Activated T-helper 9 cell treated with anti-CD3 and anti-CD28 coated beads, Interleukin-2, amount 50 U/mL, for 16 hours (primary cell): ENCODE results near the gene CNKSR2.

Experiments
- DNase-seq: peaks from one replicate; pipeline ENCODE4 v3.0.0-alpha.2; 2020; ENCODE audit warnings: low read depth

Gene CNKSR2

DNA sequence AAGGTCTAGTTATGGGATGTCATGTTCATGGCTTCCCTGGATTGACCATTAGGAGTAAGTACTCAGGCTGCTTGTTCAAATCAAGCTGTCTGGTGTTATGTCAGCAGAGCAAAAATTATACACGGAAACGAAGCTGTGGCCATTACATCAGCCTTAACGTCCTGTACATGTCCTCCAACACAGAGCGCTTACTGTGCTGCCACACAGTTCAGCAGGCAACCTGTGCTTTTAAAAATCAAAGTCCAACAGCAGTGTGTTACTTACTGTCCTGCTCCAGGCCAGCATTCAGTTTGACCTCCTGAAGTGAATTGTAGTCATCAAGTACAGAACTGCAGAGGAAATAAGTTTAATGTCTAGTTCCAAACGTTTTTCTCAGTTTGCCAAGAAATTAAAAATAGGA is 237.9 kb downstream of the CNKSR2 start:
- DNase-seq, result no peak

DNA sequence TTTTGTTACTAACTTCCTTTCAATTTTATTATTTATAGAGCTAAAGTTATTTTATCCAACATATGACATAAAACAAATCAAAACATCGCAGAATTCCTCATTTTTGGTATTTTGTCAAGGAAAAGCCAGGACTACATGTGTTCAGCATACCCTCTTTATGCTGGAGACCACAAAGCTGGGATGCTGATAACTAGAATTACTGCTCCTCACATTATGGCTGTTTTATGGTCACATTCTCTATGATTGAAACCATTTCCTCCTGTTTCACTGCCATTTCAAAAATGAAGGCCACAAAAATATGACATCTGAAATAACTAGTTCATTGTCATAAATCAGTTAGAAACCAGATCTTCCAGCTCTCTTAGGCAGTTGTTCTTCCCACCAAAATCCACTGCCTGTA is 242.2 kb downstream of the CNKSR2 start:
- no peak for DNase-seq

DNA sequence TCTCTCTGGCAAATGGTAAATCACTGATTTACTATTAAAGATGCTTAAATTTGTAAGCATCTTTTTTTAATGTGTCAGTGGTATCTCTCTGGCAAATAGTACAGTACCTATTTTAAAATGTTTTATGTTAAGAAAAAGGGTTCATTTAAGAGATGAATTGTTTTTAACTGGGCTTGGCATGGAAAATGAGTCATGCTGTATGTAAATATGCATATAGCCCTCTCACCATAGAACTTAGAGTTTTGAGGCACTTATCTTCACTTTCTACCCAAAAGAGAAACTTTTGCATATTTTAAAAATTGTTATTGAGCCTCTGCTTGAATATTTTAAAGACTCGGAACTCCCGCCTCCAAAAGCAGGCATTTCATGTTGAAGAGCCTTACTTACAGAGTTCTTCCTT is 246.0 kb downstream of the CNKSR2 start:
- DNase-seq, result no peak

DNA sequence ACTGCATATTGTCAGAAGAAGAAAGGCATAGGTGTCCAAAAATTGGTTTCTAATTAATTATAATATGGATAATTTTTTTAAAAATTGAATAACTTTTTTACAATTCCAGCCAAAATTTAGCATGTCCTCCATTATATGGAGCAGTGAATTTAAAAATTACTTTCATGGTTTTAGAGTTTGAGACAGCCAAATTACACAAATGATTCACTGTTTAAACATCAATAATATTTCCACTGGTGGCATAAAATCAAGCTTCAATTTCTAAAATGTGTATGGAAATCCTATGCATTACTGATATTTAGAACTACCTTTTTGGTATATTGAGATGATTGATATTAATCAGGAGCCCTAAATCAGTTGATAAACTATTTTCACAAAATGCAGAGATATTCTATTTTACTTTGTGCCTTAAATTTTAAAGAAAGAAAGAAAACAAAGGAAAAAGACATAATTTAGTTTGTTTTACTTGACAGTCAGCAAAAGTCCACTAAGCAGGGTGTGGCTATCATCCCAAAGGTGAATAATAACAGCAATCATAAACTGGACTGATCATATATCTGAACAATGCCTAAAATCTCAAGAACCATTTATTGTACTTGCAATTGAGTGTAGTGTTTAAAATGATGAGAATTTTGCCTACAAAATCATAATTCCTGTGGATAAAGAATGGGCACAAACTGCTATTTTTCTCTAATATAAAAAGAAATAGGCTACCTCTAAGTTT is 249.7 kb downstream of the CNKSR2 start:
- no peak for DNase-seq

DNA sequence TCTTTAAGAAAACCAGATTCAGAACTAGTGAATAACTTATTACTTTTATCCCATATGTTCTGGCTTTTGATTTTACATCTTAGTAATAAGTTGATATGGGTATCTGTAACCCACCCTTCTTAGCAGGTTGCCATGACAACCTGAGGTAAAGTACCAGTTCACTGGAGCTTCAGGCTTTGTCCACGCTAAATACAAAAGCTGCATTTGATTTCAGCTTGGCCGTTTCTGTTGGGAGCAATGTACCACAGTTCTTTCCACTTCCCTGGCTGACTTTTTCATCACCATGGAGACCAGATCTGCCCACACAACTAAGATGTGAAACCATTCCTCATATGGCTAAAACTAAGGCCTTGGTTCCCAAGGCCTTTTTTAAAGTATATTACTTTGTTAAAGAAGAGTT is 257.8 kb downstream of the CNKSR2 start:
- no peak for DNase-seq

DNA sequence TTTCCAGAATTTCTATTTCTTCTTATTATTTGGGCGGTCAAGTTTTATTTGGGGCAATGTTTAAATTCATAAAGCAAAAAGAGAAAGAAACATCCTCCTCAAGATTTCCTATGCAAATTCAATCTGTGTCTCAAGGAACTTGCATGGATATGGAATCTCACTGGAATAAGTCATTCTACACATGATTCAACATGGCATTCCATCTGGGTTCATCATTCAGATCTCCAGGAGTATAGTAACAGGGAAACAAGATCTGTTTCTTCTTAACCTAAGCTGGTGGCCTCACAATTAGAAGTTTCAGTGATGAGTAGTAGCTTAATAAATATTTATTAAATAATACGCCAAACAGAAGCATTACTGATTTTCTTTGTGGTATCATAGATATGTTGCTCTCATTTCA is 264.1 kb downstream of the CNKSR2 start:
- no peak for DNase-seq

DNA sequence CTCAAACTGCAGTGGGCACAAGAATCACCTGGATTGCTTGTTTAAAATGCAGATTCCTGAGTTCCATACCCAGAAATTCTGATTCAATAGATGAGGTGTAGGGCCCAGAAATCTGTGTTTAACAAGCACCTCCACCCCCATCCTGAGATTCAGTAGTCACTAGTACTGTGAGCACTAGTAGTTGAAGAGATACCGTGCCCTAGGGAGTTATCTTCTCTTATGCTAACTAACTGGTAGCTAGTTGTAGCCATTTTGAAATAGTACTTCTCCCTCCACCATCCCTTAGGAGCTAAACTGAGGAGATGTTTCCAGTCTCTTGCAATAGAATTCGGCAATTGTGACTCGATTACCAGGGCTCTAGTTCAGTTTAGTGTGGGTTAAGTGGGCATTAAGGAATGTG is 265.6 kb downstream of the CNKSR2 start:
- no peak for DNase-seq

DNA sequence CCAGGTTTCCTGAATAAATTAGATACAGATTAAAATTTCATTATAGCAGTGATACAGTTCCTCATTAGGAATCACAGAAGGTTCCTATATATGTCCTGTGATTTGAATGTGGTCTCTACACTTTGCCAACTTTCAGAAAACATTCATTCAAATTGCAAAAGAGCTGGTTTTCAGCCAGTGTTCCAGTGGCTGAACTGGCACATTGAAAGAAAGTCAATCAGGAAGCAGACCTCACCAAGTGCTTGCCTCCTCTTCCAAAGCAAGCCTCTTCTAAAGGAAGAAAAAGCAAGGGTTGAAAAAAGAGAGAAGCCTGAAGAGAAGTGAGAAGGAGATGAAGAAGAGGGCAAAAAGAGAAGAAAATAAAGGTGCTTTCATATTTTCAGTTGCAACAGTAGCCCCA is 271.2 kb downstream of the CNKSR2 start:
- no peak for DNase-seq

DNA sequence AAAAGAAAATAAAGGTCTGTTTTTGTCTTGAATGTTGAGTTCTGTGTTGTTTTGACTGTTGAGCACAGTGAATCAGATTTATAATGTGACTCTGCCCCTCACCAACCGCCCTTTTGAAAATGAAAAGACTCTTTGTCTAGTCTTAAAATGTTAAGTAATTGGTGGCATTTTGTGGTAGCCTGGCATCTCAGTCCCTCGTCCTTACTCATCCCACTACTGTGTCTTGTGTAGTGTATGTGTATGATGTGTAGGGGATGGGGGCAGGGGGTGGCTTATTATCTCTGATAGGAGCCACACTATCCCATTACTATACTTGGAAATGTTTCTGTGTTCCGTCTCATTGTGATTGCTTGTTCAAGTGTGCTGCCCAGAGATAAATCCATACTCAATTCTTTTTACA is 271.7 kb downstream of the CNKSR2 start:
- no peak for DNase-seq

DNA sequence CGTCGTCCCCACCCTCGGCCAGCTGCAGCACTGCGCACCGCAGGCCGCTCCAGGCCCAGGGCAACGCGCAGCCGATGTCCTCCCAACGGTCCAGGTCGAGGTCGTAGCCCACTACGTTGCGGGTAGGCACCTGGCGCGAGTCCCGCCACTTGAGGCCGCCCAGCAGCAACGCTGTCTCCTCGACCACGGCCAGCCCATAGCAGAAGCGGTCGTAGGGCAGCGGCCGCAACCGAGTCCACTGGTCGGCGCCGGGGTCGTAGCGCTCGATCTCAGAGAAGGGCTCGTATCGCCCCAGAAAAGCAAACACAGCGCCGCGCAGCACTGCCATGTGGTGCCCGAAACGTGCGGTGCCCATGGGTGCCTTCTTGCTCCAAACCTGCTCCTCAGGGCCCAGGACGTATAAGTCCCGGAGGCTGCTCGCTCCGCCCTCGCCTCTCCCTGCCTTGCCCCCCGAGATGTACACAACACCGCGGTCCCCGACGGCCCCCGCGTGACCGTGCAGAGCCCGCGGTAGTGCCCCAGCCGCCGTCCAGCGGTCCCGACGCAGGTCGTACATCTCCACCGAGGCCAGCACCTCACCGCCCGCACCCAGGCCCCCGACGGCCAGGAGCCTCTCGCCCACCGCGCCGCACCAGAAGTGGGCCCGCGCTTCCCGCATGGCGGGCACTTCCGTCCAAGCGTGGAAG is 281.8 kb downstream of the CNKSR2 start:
- DNase-seq, result no peak

DNA sequence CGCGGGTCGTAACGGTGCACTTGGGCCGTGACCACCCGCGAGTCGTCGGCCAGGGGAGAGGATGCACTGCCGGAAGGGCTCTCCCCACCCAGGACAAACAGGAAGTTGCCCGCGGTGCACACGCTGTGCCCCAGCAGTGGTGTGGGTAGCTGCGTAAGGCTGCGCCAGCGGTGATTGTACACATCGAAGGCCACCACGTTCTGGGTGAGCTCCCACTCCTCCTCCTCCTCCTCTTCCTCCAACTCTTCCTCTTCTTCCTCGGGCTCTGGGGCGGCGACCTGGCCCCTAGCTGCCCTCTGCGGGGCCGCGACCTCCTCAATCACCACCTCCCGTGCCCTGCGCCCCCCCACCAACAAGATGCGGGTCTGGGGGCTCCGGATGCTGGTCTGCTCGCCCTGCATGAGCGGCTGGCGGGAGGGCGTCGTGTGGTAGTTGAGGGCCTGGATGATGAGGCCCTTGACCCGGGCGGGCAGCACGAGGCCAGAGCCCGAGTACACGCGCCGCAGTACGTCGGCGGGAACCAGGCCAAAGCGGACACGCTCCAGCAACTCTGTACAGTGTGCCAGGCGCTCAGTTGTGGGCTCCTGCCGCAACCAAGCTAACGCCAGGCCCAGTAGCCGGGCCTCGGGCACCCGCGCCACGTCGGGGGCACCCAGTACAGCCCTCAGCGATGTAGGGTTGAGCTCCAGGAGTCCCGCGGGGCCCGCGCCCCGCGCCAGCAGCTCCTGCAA is 282.5 kb downstream of the CNKSR2 start:
- no peak for DNase-seq

DNA sequence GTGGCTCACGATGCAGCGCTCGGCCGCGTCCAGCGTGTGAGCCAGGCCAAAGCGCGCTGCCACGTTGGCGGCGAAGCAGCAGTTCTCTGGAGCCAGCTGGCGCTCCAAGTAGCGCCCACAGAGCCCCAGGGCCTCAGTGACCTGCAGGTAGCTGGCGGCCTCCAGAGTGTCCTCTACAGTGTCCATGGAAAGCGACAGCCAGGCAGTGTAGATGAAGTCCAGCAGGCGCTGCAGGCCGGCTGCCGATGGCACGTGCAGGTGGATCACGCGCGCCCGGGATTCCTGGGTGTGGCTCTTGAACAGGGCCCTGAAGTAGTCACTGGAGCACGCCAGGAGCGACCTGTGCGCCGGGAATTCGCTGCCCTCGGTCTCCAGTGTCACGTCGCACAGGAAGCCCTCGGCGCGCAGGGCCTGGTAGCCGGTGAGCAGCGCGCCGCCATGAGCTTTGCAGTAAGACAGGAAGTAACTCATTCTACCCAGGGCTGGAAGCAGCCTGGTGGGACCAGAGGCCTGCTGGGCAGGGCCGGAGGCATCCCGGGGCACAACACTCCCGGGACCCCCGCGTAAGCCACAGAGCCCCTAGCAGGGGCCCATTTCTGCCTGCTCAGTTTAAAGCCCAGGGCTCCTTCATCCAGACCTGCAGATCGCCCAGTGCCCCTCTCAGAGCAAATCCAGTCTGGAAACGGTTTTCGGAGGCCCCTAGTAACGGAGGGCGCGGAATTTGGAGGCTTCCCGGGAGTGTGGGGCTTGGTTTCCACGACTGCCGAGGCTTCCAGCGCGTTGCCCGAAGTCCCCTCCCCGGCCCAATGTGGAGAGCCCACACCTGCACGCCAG is 283.3 kb downstream of the CNKSR2 start:
- no peak for DNase-seq

DNA sequence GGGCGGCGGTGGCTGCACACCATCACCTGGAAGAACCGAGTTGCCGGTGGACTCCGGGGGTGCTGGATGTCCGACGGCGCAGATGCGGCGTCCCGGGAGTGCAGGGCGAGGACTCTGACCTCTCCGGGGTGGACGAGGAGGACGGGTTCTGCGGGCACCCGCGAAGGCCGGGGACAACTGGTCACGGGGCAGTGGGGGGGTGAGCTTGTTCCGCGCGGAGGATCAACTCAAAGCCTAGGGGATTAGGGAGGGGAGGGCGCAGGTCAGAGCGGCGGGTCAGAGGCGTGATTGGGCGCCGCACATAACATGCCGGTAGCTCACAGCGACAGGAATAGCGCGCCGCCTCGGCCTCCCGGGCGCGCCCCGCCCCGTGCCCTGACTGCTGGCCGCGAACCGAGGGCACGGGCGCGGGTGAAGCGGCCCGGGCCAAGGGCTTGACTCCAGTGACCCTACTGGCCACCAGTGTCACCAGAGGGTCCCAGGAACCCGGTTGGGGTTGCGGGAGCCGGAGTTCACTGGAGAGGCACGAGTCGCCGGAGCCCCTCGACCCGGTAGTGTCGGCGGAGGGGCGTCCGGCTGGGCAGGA is 284.0 kb downstream of the CNKSR2 start, which contains the start of gene KLHL34:
KLHL34 (minus strand) TSS at position 179 of the 586 bp plus-strand sequence. CDS start 542 bp downstream, outside the sequence.
- DNase-seq, result no peak

DNA sequence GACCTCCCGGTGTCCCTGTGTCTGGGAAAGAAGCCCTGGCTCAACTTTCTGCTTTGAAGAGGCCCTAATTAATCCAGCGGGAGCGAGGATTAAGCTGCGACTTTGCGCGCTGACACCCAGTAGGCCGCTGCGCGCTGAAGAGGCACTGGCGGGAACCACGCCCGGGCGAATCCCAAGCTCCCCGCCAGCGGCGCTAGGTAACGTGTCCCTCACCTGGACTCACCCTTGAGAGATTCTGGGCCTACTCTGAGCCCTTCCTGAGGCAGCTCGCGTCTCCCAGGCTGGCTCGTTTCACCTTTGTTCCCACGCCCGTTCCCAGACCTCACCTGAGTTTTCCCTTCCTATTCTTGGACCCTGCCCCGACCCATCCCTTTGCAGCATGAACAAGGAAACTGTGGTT is 284.5 kb downstream of the CNKSR2 start:
- no peak for DNase-seq

DNA sequence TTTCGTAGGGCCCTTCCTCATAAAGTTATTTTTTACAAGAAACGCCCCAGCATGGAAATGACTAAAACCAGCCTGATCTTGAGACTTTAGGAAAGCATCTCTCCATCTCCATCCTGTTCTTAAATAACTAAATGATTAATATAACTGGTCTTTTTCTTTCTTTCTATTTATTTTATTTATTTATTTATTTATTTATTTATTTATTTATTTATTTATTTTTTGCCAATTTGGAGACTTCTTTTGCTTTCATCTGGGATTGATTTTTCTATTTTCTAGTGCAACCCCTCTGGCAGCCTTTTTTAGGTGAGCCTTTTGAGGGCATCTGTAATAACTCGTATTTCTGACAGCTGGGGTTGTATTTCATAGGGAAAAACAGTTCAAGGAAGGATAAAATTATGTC is 285.1 kb downstream of the CNKSR2 start:
- DNase-seq, result no peak

DNA sequence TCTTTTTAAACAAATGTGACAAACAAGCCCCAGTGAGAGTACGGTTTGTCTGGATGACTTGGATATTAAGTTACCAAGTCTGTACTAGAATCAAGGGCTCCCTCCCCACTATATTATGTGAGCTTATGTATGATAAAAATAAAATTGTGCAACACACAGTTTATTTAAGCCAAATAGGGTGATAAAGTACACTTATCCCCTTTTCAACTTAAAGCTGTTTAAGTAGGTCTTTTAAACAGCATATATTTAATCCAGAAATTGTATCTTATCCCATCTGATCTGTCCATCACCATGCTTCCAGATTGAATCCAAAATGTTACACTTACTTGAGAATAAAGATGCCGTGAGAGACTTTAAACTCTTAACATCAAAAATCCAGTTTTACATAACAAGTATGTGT is 285.9 kb downstream of the CNKSR2 start:
- DNase-seq, result no peak

DNA sequence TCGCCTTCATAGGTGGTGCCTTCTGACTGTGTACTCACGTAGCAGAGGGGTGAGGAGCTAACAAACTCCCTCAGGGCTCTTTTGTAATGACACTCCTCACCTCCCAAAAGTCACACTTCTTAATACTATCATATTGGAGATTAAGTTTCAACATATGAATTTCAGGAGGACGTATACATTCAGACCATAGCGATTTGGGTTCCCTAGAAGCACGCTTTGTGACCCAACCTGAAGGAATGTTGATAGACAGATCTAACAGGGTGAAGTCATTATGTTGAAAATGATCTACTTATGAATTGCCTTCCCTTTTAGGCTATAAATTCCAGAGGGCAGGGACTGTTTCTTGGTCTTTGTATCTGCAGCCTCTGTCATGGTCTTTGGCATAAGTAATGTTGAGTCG is 287.1 kb downstream of the CNKSR2 start:
- DNase-seq, result no peak

DNA sequence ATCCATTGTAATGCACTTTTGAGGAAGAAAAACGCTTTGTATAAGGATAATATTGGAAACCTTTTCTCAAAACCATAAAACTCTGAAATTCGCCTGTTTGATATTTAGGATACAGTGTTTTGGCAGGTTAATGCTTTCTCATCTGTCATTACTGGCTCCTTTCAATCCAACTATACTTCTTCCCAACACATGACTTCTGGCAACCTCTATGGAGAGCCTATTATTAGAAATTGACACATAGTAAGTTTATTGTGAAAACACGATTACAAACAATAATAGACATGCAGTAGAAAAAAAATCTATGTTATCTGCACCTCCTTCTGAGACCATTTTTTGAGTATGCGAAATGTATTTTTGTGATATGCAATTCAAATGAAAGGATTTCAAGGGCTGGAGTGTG is 288.5 kb downstream of the CNKSR2 start:
- no peak for DNase-seq

DNA sequence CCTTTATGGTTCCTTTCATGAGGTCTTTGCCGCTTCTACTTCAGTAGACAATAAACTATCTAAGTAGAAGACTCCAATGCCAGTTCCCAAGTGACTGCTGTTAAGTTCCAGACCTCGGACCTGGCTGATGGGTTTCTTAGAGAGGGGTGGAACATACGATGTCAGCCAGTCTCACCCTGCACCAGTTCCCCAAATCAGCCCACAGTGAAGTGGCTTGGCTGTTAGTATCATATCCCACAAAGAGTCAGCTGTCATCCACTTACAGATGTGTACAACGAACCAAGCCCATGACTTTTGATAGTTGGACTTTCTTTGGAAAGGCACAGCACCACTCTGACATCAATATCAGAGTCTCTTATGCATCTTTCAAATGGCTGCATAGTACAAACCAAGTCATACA is 292.0 kb downstream of the CNKSR2 start:
- DNase-seq, result no peak

DNA sequence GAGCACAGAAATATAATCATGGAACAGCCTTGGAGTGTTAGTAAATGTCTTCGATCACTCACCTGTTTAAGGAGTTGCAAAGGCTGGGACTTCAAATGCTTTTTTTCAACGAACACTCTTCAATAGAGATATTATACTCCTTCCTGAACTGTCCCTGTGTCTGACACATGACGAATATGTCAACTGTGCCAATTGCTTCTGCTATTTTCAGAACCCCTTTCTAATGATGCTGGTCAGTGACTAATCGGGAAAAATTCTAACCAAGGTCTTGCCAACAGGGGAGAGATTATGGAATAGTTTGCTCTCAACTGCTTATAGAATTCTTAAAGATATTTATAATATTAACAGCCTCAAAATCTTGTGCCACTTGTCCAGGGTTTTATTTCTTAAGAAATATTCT is 292.5 kb downstream of the CNKSR2 start:
- no peak for DNase-seq

DNA sequence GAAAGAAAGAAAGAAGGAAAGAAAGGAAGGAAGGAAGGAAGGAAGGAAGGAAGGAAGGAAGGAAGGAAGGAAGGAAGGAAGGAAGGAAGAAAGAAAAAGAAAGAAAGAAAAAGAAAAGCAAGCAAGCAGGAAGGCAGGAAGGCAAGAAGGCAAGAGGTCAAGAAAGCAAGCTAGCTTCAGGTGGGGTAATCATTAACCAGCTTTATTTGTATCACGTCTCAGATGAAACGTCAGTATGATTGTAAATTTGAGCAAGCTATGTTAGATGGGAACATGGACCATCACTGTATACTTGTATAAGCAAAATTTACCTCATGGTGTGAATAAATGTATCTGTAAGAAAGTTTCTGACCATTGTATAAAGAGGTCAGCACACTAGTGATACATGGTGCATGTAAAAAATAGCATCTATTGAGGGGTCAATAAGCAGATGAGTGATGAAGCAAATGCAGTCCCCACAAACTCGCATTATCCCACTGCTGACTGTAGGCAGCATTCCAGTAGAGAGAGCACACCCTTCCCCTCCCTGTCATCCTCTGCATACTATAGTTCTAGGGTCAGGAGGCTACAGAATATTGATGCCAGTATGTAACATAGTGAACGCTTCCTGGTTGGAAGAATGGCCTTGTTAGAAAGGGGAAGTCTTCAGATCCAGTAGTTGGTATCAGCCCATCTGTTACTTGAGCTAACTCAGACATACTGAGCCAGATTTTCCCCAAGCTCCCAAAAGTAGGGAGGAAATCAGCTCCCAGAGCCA is 300.4 kb downstream of the CNKSR2 start:
- DNase-seq, result no peak
